Neural crest cell (in vitro differentiated cells): ENCODE results near the gene GNAO1. TPM values are rescaled to one million over a fixed set of nuclear protein-coding genes. Genes with fewer than 3 reads are reported as not detected.

ENCODE experiments used
- DNase-seq: peaks from one replicate; pipeline ENCODE4 v3.0.0; 2021; ENCODE audit warnings: low read depth, mixed read lengths, low spot score
- H3K27ac Mint-ChIP-seq: one replicate; pipeline ENCODE4 v1.8.0; 2021; ENCODE audit warnings: mild to moderate bottlenecking, mixed read lengths; ENCODE audit not compliant: unreplicated experiment
- H3K27me3 Mint-ChIP-seq: 2 replicates; pipeline ENCODE4 v1.8.0; 2021; ENCODE audit warnings: low read depth, mild to moderate bottlenecking, mixed read lengths
- H3K36me3 Mint-ChIP-seq: 2 replicates; pipeline ENCODE4 v1.8.0; 2021; ENCODE audit warnings: low read depth, mild to moderate bottlenecking, mixed read lengths
- H3K4me1 Mint-ChIP-seq: 2 replicates; pipeline ENCODE4 v1.8.0; 2021; ENCODE audit warnings: mixed read lengths
- H3K4me3 Mint-ChIP-seq: one replicate; pipeline ENCODE4 v1.8.0; 2021; ENCODE audit warnings: mild to moderate bottlenecking, mixed read lengths
- H3K9me3 Mint-ChIP-seq: 2 replicates; pipeline ENCODE4 v1.8.0; 2021; ENCODE audit warnings: mixed read lengths
- CTCF ChIP-seq: fragments of 200-600 bp; sonication (generic); conservative IDR thresholded peaks from 2 replicates; pipeline ENCODE4 v1.5.0; 2021; ENCODE audit warnings: antibody characterized with exemption, mild to moderate bottlenecking
- total RNA-seq: library from RNA; stranded (reverse); gene quantifications from 2 replicates; pipeline ENCODE4 v1.2.1, GENCODE V29; 2021

Gene GNAO1
- total RNA-seq, 1 donor from 2014 or later = 22.2 TPM

GRCh38 chr16:56353054-56353921 lies 162.0 kb downstream of the GNAO1 start:
- peaks cover 30% of the 10 kb centered on the region for H3K4me1 Mint-ChIP-seq
- no peak overlapping the region for H3K4me3 Mint-ChIP-seq

GRCh38 chr16:56354016-56354415 lies 162.7 kb downstream of the GNAO1 start:
- Mint-ChIP-seq H3K9me3 (no peaks in the 10 kb centered on the region), H3K27me3 (no peaks in the 10 kb centered on the region), H3K27ac (no peak overlapping the region), H3K4me3 (no peak overlapping the region), H3K36me3 (no peaks in the 10 kb centered on the region), H3K4me1 (peaks cover 32% of the 10 kb centered on the region)
- no peak for DNase-seq
- TF ChIP-seq CTCF = no peak

More at GRCh38 chr16:56353054-56353921, 162.0 kb downstream of the GNAO1 start:
- H3K9me3 Mint-ChIP-seq = no peaks in the 10 kb centered on the region
- TF ChIP-seq CTCF = no peak
- DNase-seq = no peak
- no peak overlapping the region for H3K27ac Mint-ChIP-seq
- no peaks in the 10 kb centered on the region for H3K27me3 Mint-ChIP-seq
- no peaks in the 10 kb centered on the region for H3K36me3 Mint-ChIP-seq

DNA sequence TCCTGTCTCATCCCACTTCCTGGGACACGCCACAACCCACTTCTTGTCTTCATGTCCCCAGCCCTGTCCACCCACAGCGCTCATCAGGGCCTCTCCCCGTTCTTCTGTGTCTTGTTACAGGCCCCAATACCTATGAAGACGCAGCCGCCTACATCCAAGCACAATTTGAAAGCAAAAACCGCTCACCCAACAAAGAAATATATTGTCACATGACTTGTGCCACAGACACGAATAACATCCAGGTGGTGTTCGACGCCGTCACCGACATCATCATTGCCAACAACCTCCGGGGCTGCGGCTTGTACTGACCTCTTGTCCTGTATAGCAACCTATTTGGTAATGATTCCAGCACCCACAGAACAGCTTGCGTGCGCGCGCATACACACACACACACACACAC lies 163.5 kb downstream of the GNAO1 start:
- Mint-ChIP-seq H3K27ac (peak overlapping the region; percentile 21), H3K36me3 (no peaks in the 10 kb centered on the region), H3K9me3 (no peaks in the 10 kb centered on the region), H3K27me3 (no peaks in the 10 kb centered on the region), H3K4me1 (peaks cover 32% of the 10 kb centered on the region), H3K4me3 (no peak overlapping the region)
- no peak for DNase-seq
- TF ChIP-seq CTCF = no peak

DNA sequence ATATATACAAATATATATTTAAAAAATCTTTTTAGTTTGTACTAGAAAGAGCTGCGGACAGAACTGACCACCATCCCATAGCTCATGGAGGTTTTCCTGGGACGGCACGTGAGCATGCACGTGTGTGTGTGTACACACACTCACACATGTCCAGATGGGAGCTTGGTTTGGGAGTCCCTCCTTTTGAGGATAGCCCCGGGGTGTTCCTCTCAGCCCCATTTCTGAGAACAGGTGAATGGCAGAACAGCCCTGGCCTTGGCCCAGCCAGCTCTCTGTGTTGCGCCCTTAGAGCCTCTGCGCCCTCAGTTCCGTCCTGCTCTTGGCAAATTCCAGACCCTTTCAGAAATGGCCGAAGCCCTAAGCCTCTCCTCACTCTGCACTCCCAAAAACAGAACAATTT lies 163.9 kb downstream of the GNAO1 start:
- Mint-ChIP-seq H3K4me3 (peak overlapping the region; percentile 26), H3K4me1 (peaks cover 32% of the 10 kb centered on the region), H3K27ac (peak overlapping the region; percentile 4), H3K36me3 (no peaks in the 10 kb centered on the region), H3K27me3 (no peaks in the 10 kb centered on the region), H3K9me3 (no peaks in the 10 kb centered on the region)
- no peak for TF ChIP-seq CTCF
- no peak for DNase-seq

DNA sequence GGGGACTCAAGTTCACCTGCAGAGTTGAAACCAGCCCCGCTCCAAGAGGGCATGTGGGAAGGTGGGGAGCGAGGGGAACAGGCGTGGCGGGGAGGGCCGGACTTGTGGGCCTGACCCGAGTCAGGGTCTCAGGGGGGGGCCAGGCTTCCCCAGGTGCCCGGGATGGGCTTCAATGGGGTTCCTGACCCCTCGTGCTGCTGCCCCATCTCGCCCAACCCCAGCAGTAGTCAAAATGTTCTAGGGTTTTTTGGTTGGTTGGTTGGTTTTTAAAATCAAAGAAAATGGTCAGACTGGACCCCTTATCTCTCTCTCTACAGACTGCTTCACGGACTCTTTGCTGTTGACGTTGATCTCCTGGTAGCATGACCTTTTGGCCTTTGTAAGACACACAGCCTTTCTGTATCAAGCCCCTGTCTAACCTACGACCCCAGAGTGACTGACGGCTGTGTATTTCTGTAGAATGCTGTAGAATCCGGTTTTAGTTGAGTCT lies 164.5 kb downstream of the GNAO1 start:
- Mint-ChIP-seq H3K27ac (peak overlapping the region; percentile 4), H3K4me3 (peak overlapping the region; percentile 26)
- no peak for TF ChIP-seq CTCF

More for the DNA sequence above, 164.5 kb downstream of the GNAO1 start:
- H3K36me3 Mint-ChIP-seq = no peaks in the 10 kb centered on the region
- no peaks in the 10 kb centered on the region for H3K27me3 Mint-ChIP-seq
- no peak for DNase-seq
- H3K4me1 Mint-ChIP-seq = peaks cover 32% of the 10 kb centered on the region
- H3K9me3 Mint-ChIP-seq = no peaks in the 10 kb centered on the region
